ENCODE results near the gene IFT80.

GRCh38 chr3:160444411-160444810 is 45.4 kb upstream of the IFT80 start:
- no peak for TF ChIP-seq CTCF (IDR thresholded peaks at IDR 0.05)
- no peak for TF ChIP-seq POLR2A (IDR thresholded peaks at IDR 0.05)
- no peak for TF ChIP-seq EP300 (IDR thresholded peaks at IDR 0.05)
